ENCODE data around the gene ATXN7L3.
"Not testable (repeated sequence)": the region's sequence is repeated elsewhere in the genome, so short reads cannot be mapped to it uniquely, and the experiment has no call there.

ATXN7L3 gene

GRCh38 chr17:44152875-44153274, 46.8 kb downstream of the ATXN7L3 start:
- TF ChIP-seq, protein P1, sequence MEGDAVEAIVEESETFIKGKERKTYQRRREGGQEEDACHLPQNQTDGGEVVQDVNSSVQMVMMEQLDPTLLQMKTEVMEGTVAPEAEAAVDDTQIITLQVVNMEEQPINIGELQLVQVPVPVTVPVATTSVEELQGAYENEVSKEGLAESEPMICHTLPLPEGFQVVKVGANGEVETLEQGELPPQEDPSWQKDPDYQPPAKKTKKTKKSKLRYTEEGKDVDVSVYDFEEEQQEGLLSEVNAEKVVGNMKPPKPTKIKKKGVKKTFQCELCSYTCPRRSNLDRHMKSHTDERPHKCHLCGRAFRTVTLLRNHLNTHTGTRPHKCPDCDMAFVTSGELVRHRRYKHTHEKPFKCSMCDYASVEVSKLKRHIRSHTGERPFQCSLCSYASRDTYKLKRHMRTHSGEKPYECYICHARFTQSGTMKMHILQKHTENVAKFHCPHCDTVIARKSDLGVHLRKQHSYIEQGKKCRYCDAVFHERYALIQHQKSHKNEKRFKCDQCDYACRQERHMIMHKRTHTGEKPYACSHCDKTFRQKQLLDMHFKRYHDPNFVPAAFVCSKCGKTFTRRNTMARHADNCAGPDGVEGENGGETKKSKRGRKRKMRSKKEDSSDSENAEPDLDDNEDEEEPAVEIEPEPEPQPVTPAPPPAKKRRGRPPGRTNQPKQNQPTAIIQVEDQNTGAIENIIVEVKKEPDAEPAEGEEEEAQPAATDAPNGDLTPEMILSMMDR (IDR thresholded peaks at IDR 0.05), result no peak
- H3K4me3 ChIP-seq, result no peak overlapping the region
- no peak overlapping the region for H3K27ac ChIP-seq
- DNase-seq (ENCODE audit: low spot score), result no peak

DNA sequence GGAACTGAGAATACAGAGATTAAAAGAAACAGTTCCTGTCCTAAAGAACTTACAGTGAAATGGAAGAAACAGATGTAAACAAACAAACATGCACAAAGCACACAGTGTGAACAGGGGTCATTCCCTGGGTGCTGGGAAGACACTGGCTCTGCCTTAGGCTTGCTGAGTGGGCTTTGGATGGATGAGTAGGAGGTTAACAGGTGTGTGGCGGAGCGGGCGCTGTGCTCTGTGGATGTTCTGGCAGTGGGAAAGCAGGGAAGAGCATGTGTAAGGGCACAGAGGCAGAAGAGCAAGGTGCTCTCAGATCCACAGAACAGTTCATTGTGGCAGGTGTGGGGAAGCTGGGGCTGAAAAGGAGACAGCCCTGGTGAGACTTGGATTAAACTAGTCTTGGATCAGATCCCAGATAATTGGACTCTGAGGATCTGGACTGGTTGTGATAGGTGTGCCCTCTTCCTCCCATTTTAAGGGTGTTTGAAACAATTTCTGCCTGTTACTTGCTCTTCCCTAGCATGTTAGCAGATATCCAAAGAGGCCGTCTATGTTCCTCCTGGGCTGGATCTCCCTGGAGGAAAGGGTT, 49.8 kb downstream of the ATXN7L3 start:
- Histone ChIP-seq H3K27ac (no peak overlapping the region), H3K4me3 (no peak overlapping the region)
- DNase-seq (ENCODE audit: low spot score), result no peak
- TF ChIP-seq, protein P1 (IDR thresholded peaks at IDR 0.05), result no peak

GRCh38 chr17:44149066-44149465, 50.6 kb downstream of the ATXN7L3 start:
- DNase-seq (ENCODE audit: low spot score); H3K4me3 ChIP-seq; H3K27ac ChIP-seq: not testable (repeated sequence)

- DNase-seq (ENCODE audit: low spot score), result no peak
- TF ChIP-seq, protein P1 (IDR thresholded peaks at IDR 0.05), result no peak
- H3K4me3 ChIP-seq, result no peak overlapping the region
- H3K27ac ChIP-seq, result no peak overlapping the region
These were observed 51.9 kb downstream of the ATXN7L3 start for GRCh38 chr17:44147812-44148211.

GRCh38 chr17:44146375-44147346, 53.0 kb downstream of the ATXN7L3 start:
- H3K27ac ChIP-seq, result no peak overlapping the region
- no peak for DNase-seq (ENCODE audit: low spot score)
- TF ChIP-seq, protein P1 (IDR thresholded peaks at IDR 0.05), result no peak
- H3K4me3 ChIP-seq, result no peak overlapping the region

DNA sequence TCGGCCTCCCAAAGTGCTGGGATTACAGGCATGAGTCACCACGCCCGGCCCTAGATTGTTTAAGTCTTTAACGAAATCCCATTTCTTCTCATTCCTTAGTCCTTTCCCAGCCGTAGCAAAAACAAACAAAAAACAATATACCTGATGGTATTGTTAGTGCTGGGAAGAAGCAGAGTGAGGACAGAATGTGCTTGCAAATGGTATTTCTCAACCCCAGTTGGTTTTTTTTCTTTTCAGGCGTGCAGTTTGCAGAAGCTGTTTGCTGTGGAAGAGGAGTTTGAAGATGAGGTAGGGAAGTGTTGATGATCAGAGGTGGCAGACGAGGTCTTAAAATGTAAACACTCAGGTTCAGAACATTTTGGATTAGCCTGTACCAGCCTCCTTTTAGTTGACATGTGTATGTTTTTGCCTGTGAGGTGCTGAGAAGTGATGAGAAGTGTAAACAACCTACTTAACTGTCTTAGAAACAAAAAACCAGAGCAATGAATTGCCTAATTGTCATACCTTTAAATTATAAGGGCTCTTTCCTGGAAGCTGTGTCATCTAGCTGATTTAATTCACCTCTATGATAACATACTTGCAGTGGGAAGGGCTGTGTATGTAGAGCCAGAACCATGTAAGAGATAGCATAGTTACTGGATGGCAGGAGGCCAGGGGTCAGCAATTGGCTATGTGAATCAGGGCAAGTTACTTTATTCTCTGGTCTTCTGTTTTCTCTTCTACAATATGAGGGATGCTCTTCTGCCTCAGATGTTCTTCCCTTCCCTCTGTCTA, 54.5 kb downstream of the ATXN7L3 start:
- TF ChIP-seq, protein P1 (IDR thresholded peaks at IDR 0.05), result no peak
- Histone ChIP-seq H3K4me3 (no peak overlapping the region), H3K27ac (no peak overlapping the region)
- no peak for DNase-seq (ENCODE audit: low spot score)

DNA sequence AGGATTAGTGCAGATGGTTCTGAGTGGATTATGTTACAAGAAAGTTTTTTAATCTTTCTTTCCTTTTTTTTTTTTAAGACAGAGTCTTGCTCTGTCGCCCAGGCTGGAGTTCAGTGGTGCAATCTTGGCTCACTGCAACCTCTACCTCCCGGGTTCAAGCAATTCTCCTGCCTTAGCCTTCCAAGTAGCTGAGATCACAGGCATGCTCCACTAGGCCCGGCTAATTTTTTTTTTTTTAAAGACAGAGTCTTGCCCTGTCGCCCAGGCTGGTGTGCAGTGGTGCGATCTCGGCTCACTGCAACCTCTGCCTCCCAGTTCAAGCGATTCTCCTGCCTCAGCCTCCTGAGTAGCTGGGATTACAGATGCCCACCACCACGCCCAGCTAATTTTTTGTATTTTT, 55.8 kb downstream of the ATXN7L3 start:
- not testable (repeated sequence) for H3K4me3 ChIP-seq; DNase-seq (ENCODE audit: low spot score); H3K27ac ChIP-seq
